DND-41 (cell line): ENCODE results near the gene SH3TC2.

Experiments used
- CTCF ChIP-seq: IDR thresholded peaks from 2 replicates; pipeline ENCODE4 v1.5.1; 2012; ENCODE audit warnings: borderline replicate concordance, low read length, moderate library complexity, mild to moderate bottlenecking; ENCODE audit not compliant: poor library complexity, severe bottlenecking; ENCODE audit errors: extremely low read depth
- EZH2 ChIP-seq: IDR thresholded peaks from 3 replicates; pipeline ENCODE4 v1.6.1; 2012; ENCODE audit warnings: borderline replicate concordance, low read depth, mild to moderate bottlenecking, moderate library complexity, low read length, inconsistent platforms; ENCODE audit not compliant: severe bottlenecking

DNA sequence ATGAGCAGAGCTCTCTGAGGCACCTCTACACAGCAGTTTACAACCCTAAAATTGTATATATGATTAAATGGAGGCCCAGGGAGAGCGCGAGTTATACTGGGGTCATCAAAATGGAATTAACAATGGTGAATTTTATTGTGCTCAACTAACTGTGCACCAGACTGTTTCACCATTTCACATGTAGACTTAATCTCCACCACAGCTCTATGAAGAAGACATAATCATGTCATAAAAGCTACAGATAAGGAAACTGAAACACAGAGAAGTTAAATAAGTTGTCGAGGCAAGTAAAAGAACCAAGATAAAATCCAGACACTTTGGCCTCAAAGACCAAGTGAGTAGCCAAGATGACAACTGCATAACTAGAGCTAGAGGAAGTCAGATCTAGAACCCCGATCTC, 1.5 kb downstream of the SH3TC2 start:
- TF ChIP-seq EZH2 (no peak), CTCF (no peak)
